H1 (cell line): Measurements from ENCODE around the gene PTPRJ. TPM values are rescaled to one million over a fixed set of nuclear protein-coding genes. Genes with fewer than 3 reads are reported as not detected.

Experiments
- CHD2 ChIP-seq: IDR thresholded peaks from 2 replicates; pipeline ENCODE4 v1.6.1; 2012; ENCODE audit warnings: low read length, improper control_type of control experiment
- JUND ChIP-seq: IDR thresholded peaks from 2 replicates; pipeline ENCODE4 v1.6.1; 2011; ENCODE audit warnings: mild to moderate bottlenecking, improper control_type of control experiment, low read length
- SP2 ChIP-seq: IDR thresholded peaks from 2 replicates; pipeline ENCODE4 v1.6.1; 2012; ENCODE audit warnings: mild to moderate bottlenecking, low read length, inconsistent platforms
- TEAD4 ChIP-seq: IDR thresholded peaks from 2 replicates; pipeline ENCODE4 v1.6.1; 2012; ENCODE audit warnings: low read depth, low read length, inconsistent platforms, mixed read lengths
- polyA plus RNA-seq, 7 experiments: library from polyadenylated mRNA; depleted of rRNA in 3 of 7; stranded (reverse) in 5 of 7; unstranded in 2 of 7; fragments of >200 nt in 5 of 7; fragments of 200-250 nt in 2 of 7; gene quantifications; 1 replicate in 5 of 7; 2 replicates in 1 of 7; 4 replicates in 1 of 7; pipeline versions ENCODE4 v1.2.1 to v1.2.3, GENCODE V29; 2011 to 2013; ENCODE audit warnings: missing spikeins in 2 of 7, mixed read lengths in 2 of 7
- total RNA-seq: library from RNA; stranded (reverse); fragmentation: NEBNext Ultra II Directional; extraction: Animal tissue kit (Norgen Biotek cat#: 25700); gene quantifications from 2 replicates; pipeline ENCODE4 v1.2.1, GENCODE V29; 2021

PTPRJ gene
- total and polyA plus RNA-seq, 2 of the 8 experiments (the other 6 are each of a cell fraction or from before 2014, with no cell fraction given): 4.4 to 22.6 TPM

GRCh38 chr11:48094643-48095339, 114.4 kb downstream of the PTPRJ start (continued):
- TF ChIP-seq CHD2 (no peak), TEAD4 (no peak), JUND (no peak), SP2 (no peak)
